KOPT-K1 (cell line): ENCODE results near the gene ERN2.
"Not testable (repeated sequence)": the region's sequence is repeated elsewhere in the genome, so short reads cannot be mapped to it uniquely, and the experiment has no call there.

Experiments used
- H3K27ac ChIP-seq: fragments of 200-600 bp; sonication (generic); 2 replicates; pipeline ENCODE4 v1.5.1; 2016; ENCODE audit warnings: antibody characterized with exemption, mild to moderate bottlenecking, low read depth, low read length; ENCODE audit not compliant: poor library complexity, severe bottlenecking
- H3K36me3 ChIP-seq: fragments of 200-600 bp; sonication (generic); 2 replicates; pipeline ENCODE4 v1.5.1; 2017; ENCODE audit warnings: antibody characterized with exemption, mild to moderate bottlenecking, low read length, moderate library complexity; ENCODE audit not compliant: insufficient read depth
- H3K9me3 ChIP-seq: fragments of 200-600 bp; sonication (generic); 2 replicates; pipeline ENCODE4 v1.5.1; 2017; ENCODE audit warnings: antibody characterized with exemption, low read length, mild to moderate bottlenecking; ENCODE audit not compliant: insufficient read depth, poor library complexity, severe bottlenecking

Gene ERN2

DNA sequence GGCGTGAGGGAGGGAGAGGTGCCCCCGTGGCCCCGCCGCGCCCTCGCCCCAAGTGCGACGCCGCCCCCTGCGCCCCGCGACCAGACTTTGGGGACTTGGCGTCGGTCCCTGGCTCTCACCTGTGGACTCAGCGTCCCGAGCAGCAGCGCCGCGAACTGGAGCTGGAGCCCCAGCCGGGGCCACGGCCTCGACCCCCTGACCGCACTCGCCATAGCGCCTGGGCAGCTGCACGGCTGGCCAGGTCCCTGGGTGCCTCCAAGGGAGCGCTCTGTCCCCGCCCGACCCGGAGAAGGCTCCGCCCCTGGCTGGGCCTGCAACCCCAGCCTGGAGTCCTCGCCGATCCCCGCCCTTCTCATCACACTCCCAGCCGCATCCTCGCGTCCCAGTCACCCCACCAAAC, at the start of gene ERN2:
ERN2 (minus strand) TSS at position 247 of the 400 bp plus-strand sequence; CDS start at position 212, 35 bp downstream.
- Histone ChIP-seq H3K27ac (no peak within 1 kb of the TSS), H3K9me3 (peaks cover 19% of the 10 kb centered on the region), H3K36me3 (no peaks in the 10 kb centered on the region)

DNA sequence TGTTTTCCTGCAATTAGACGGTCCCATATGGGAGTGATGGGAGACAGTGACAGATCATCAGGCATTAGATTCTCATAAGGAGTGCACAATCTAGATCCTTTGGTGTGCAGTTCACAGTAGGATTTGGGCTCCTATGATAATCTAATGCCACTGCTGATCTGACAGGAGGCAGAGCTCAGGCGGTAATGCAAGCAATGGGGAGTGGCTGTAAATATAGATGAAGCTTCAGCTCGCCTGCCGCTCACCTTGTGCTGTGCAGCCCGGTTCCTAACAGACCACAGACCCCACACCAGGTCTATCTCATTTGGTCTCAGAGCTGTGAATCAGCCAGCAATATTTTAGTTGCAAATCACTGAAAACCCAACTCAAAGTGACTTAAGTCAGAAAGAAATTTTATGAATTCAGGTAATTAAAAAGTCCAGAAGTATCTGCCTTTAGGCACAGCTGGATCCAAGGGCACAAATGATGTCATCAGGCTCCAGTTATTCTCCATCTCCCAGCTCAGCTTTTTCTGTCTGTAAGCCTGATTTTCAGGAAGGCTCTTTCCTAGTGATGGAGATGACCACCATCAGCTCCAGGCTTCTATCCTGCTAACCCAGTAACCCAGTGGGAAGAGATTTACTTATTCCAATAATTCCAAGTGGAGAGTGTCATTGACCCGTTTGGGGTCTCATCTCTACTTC, 45.1 kb upstream of the ERN2 start:
- Histone ChIP-seq H3K36me3 (no peaks in the 10 kb centered on the region), H3K27ac (no peak overlapping the region), H3K9me3 (no peaks in the 10 kb centered on the region)

DNA sequence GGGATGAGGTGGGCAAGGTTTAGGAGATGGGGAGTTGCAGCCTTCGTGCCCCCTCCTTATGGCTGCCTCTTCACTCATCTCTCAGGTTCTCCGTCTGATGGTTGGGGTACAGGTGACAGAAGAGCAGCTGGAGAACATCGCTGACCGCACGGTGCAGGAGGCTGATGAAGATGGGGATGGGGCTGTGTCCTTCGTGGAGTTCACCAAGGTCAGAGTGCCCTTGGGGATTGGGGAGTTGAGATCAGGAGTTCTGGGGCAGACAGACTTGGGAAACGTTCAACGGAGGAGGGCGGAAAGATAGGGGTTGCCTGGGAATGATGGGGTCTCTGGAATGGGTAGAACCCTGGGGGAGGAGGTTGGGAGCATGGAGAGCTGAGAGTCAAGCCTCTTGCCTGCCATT, 44.1 kb upstream of the ERN2 start:
- H3K9me3 ChIP-seq: no peaks in the 10 kb centered on the region
- H3K27ac ChIP-seq: no peak overlapping the region
- H3K36me3 ChIP-seq: no peaks in the 10 kb centered on the region

GRCh38 chr16:23755484-23755809, 42.4 kb upstream of the ERN2 start:
- Histone ChIP-seq H3K9me3 (no peaks in the 10 kb centered on the region), H3K36me3 (no peaks in the 10 kb centered on the region)

DNA sequence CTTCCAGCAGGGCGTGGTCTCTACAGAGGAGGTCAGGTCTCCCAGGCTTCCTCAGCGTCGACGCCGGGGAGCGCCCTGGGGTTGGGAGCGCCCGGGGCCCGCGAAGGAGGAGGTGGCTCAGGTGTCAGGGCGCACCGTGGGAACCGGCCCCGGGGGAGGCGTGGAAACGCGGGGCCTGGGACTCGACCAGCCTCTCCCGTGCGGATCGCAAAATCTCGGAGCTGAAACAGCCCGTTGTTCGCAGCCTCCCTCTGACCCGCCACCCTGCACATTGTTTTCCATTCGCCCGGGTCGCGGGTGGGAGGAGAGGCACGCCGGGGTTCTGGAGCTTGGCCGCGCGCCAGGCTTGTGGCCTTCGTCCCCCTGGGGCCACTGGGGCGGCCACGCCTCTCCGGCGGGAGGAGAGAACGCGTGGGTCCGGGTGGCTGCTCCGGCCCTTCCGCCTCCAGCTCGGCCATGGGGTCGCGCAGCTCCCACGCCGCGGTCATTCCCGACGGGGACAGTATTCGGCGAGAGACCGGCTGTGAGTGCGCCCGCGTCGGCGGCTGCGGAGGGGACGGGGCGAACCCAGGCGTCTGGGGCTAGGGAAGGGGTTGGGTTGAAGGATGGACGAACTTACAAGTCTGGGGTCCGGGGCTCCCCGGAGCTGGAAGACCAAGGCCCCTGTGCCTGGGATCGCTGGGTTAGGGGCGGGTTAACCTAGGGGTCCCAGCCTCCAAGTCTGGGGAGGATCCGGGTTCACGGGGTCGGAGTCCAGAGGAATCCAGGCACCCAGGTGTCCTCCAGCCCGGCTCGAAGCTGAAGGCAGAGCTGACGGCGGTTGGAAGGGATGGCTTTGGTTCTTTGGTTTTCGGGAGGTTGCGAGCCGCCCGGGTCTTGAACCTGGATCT, 41.8 kb upstream of the ERN2 start, which contains the start of gene CHP2:
CHP2 (plus strand) TSS at position 433 of the 890 bp plus-strand sequence; CDS start at position 457, 24 bp downstream.
- H3K27ac ChIP-seq: no peak within 1 kb of the TSS
- H3K36me3 ChIP-seq: no peaks in the 10 kb centered on the region
- H3K9me3 ChIP-seq: no peaks in the 10 kb centered on the region

More at GRCh38 chr16:23755484-23755809, 42.4 kb upstream of the ERN2 start:
- no peak overlapping the region for H3K27ac ChIP-seq

GRCh38 chr16:23753908-23754593, 41.0 kb upstream of the ERN2 start:
- Histone ChIP-seq H3K27ac (no peak overlapping the region), H3K36me3 (no peaks in the 10 kb centered on the region), H3K9me3 (no peaks in the 10 kb centered on the region)

- H3K27ac ChIP-seq, H3K36me3 ChIP-seq, H3K9me3 ChIP-seq: not testable (repeated sequence)
Observed at GRCh38 chr16:23751053-23751452, 38.0 kb upstream of the ERN2 start.

DNA sequence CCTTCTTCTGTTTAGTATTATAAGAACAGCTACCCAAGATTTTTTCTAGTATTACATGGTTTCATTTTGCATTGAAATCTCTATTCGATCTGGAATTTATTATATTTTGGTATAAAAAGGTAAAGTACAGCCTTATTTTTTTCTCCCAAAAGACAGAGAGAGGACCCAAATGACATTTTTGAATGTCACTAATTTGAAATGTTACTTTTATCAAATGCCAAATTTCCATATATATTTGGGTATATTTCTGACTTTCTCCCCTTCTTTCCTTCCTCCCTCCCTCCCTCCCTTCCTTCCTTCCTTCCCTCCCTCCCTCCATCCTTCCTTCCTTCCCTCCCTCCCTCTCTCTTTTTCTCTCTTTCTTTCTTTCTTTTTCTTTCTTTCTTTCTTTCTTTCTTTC, 35.6 kb upstream of the ERN2 start:
- Histone ChIP-seq H3K27ac (no peak overlapping the region), H3K36me3 (no peaks in the 10 kb centered on the region), H3K9me3 (no peaks in the 10 kb centered on the region)

DNA sequence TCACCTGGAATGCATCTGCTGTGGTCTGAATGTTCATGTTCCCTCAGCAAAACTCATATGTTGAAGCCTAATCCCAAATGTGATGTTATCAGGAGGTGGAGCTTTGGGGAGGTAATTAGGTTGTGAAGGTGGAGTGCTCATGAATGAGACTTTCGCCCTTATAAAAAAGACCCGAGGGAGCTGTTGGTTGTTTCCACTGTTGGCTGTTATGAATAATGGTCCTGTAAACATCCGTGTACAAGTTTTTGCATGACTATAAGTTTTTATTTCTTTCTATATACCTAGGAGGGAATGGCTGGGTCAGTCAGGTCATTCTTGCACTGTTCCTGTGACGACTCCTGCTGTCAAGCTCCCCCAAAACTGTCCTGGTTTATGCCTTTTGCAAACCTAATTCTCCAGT, 32.2 kb upstream of the ERN2 start:
- Histone ChIP-seq H3K27ac (no peak overlapping the region), H3K36me3 (no peaks in the 10 kb centered on the region), H3K9me3 (no peaks in the 10 kb centered on the region)

GRCh38 chr16:23742766-23743165, 29.7 kb upstream of the ERN2 start:
- Histone ChIP-seq H3K27ac (no peak overlapping the region), H3K36me3 (no peaks in the 10 kb centered on the region), H3K9me3 (no peaks in the 10 kb centered on the region)

DNA sequence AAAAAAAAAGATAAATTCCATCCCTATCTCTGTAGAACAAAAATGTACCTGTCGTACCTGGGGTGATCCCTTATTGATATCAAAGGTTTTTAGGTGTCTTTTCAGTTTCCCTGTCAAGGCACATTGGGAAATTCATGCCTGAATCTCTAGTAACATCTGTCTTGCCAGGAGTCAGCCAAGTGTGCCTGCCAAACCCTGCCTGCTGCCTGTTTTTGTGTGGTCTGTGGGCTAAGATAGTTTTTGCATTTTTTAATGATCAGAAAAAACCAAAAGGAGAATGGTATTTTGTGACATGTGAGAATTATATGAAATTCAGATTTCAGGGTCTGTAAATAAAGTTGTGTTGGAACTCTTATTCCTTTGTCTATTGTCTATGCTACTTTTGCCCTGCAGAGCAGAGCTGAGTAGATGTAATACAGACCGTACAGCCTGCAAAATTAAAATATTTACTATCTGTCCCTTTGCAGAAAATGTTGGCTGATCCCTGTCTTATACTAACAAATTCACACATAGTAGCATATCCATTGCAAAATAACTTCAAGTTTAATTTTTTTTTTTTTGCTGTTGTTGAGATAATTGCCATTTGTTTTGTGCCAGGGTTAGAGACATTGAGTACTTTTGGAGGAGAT, 28.8 kb upstream of the ERN2 start:
- H3K9me3 ChIP-seq: no peaks in the 10 kb centered on the region
- no peaks in the 10 kb centered on the region for H3K36me3 ChIP-seq
- no peak overlapping the region for H3K27ac ChIP-seq

- Histone ChIP-seq H3K36me3 (no peaks in the 10 kb centered on the region), H3K9me3 (no peaks in the 10 kb centered on the region), H3K27ac (no peak overlapping the region)
Observed at GRCh38 chr16:23739516-23739915, 26.5 kb upstream of the ERN2 start.

GRCh38 chr16:23737423-23738028, 24.5 kb upstream of the ERN2 start:
- not testable (repeated sequence) for H3K27ac ChIP-seq, H3K36me3 ChIP-seq

GRCh38 chr16:23734176-23734893, 21.3 kb upstream of the ERN2 start:
- Histone ChIP-seq H3K36me3 (no peaks in the 10 kb centered on the region), H3K9me3 (no peaks in the 10 kb centered on the region), H3K27ac (no peak overlapping the region)

More at GRCh38 chr16:23737423-23738028, 24.5 kb upstream of the ERN2 start:
- H3K9me3 ChIP-seq: not testable (repeated sequence)
